Hepatocyte (in vitro differentiated cells): ENCODE measurements around the gene ATP8B4. TPM values are rescaled to one million over a fixed set of nuclear protein-coding genes. Genes with fewer than 3 reads are reported as not detected.

ENCODE experiments used
- DNase-seq: peaks from one replicate; pipeline ENCODE4 v3.0.0-alpha.2; 2016; ENCODE audit warnings: low spot score
- H2AFZ ChIP-seq: fragments of 200-600 bp; sonication (generic); 2 replicates; pipeline ENCODE4 v1.6.0; 2016; ENCODE audit warnings: antibody characterized with exemption, mild to moderate bottlenecking
- H3K27ac ChIP-seq: fragments of 200-600 bp; sonication (generic); 2 replicates; pipeline ENCODE4 v1.5.1; 2016; ENCODE audit warnings: mild to moderate bottlenecking
- H3K27me3 ChIP-seq: fragments of 200-600 bp; sonication (generic); 2 replicates; pipeline ENCODE4 v1.6.1; 2016
- H3K36me3 ChIP-seq: fragments of 200-600 bp; sonication (generic); replicated peaks from 2 replicates; pipeline ENCODE4 v1.5.1; 2016; ENCODE audit warnings: low read depth; ENCODE audit not compliant: insufficient read depth
- H3K4me1 ChIP-seq: fragments of 200-600 bp; sonication (generic); 2 replicates; pipeline ENCODE4 v1.5.1; 2016; ENCODE audit warnings: mild to moderate bottlenecking, moderate library complexity; ENCODE audit not compliant: insufficient read depth
- H3K4me2 ChIP-seq: fragments of 200-600 bp; sonication (generic); 2 replicates; pipeline ENCODE4 v1.6.0; 2016
- H3K4me3 ChIP-seq: fragments of 200-600 bp; sonication (generic); 2 replicates; pipeline ENCODE4 v1.5.1; 2016; ENCODE audit warnings: mild to moderate bottlenecking
- H3K79me2 ChIP-seq: fragments of 200-600 bp; sonication (generic); 2 replicates; pipeline ENCODE4 v1.6.0; 2017; ENCODE audit warnings: mild to moderate bottlenecking
- H3K9me2 ChIP-seq: fragments of 200-600 bp; sonication (generic); replicated peaks from 2 replicates; pipeline ENCODE4 v1.6.0; 2017; ENCODE audit warnings: mild to moderate bottlenecking; ENCODE audit not compliant: insufficient read depth
- H3K9me3 ChIP-seq: fragments of 200-600 bp; sonication (generic); 2 replicates; pipeline ENCODE4 v1.5.1; 2016; ENCODE audit warnings: low read depth, mild to moderate bottlenecking
- H4K20me1 ChIP-seq: fragments of 200-600 bp; sonication (generic); 2 replicates; pipeline ENCODE4 v1.6.0; 2016; ENCODE audit warnings: mild to moderate bottlenecking; ENCODE audit not compliant: insufficient read depth, poor library complexity, severe bottlenecking
- EZH2 ChIP-seq: fragments of 200-600 bp; sonication (generic); IDR thresholded peaks from 2 replicates; pipeline ENCODE4 v1.6.1; 2016; ENCODE audit warnings: antibody characterized with exemption, mild to moderate bottlenecking, borderline replicate concordance
- EZH2phosphoT487 ChIP-seq: fragments of 200-600 bp; sonication (generic); IDR thresholded peaks from one replicate; pipeline ENCODE4 v1.6.1; 2018; ENCODE audit warnings: antibody characterized with exemption, mild to moderate bottlenecking, low read depth, moderate library complexity; ENCODE audit not compliant: unreplicated experiment, severe bottlenecking
- WGBS: methylation state at CpG from one replicate; pipeline ENCODE4 v1.1.6; 2016; ENCODE audit warnings: low lambda C conversion rate; ENCODE audit errors: missing lambda C conversion rate; 5-methylcytosine and 5-hydroxymethylcytosine counted together
- polyA plus RNA-seq: library from polyadenylated mRNA; unstranded; fragments of >200 nt; fragmentation: Nextera tagmentation; extraction: Ambion mirVana; gene quantifications from 2 replicates; pipeline ENCODE4 v1.2.1, GENCODE V29; 2016
- total RNA-seq: library from RNA; depleted of rRNA; stranded (reverse); fragments of >200 nt; gene quantifications from 2 replicates; pipeline ENCODE4 v1.2.3, GENCODE V29; 2014
- TF ChIP-seq, protein P1 (sequence below): fragments of 200-600 bp; sonication (generic); IDR thresholded peaks from 2 replicates; pipeline ENCODE4 v1.5.1; 2016; ENCODE audit warnings: antibody characterized with exemption, mild to moderate bottlenecking; ENCODE audit not compliant: poor library complexity

The ATP8B4 gene
- total and polyA plus RNA-seq, 2 experiments from 2014 or later: 1.3 to 9.5 TPM

DNA sequence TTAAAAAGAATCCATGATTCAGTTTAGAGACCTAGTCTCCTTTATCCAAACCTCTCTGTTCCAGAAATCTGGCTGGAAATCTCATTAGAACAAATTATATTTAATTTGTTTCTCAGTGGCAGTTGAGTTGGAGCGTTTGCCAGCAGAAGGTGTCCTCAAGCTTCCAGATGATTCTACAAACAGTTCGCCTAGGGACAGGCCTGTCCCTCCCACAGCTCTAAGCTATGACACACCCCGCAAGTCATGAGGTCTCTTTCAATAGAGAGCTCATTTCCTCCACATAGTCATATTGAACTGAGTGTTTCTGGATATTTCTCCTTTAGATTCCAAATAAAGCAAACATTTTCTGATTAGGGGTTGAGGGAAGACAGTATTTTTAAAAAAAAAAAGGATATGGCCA is 230.3 kb downstream of the ATP8B4 start:
- Histone ChIP-seq H3K27me3 (no peaks in the 10 kb centered on the region), H4K20me1 (no peaks in the 10 kb centered on the region), H3K4me2 (no peak overlapping the region), H3K36me3 (no peaks in the 10 kb centered on the region), H3K4me1 (peaks cover 8% of the 10 kb centered on the region), H3K9me2 (no peaks in the 10 kb centered on the region), H3K27ac (no peak overlapping the region), H3K9me3 (no peaks in the 10 kb centered on the region), H3K79me2 (no peaks in the 10 kb centered on the region), H3K4me3 (no peak overlapping the region), H2AFZ (no peak overlapping the region)
- WGBS: 78% methylated on average over 3 of the region's 3 CpGs
- TF ChIP-seq EZH2: no peak
- TF ChIP-seq, protein P1, sequence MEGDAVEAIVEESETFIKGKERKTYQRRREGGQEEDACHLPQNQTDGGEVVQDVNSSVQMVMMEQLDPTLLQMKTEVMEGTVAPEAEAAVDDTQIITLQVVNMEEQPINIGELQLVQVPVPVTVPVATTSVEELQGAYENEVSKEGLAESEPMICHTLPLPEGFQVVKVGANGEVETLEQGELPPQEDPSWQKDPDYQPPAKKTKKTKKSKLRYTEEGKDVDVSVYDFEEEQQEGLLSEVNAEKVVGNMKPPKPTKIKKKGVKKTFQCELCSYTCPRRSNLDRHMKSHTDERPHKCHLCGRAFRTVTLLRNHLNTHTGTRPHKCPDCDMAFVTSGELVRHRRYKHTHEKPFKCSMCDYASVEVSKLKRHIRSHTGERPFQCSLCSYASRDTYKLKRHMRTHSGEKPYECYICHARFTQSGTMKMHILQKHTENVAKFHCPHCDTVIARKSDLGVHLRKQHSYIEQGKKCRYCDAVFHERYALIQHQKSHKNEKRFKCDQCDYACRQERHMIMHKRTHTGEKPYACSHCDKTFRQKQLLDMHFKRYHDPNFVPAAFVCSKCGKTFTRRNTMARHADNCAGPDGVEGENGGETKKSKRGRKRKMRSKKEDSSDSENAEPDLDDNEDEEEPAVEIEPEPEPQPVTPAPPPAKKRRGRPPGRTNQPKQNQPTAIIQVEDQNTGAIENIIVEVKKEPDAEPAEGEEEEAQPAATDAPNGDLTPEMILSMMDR: no peak
- TF ChIP-seq EZH2phosphoT487: no peak
- no peak for DNase-seq

DNA sequence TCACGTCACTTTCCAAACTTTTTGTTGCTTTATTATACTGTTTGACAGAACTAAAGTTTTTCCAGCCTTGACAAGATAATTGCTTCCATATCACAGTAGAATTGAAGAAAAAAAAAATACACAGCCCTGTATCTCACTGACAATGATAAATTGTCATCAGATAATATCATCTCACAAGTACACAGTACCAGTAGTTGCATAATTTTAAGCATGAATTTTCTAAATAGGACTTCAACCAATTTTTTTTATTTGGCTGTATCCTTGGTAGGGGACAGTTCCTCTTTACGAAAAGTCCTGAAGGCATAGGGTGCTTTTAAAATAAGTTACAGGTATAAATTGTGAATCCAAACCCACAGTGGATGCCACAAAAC is 230.7 kb downstream of the ATP8B4 start:
- Histone ChIP-seq H3K27ac (peak overlapping the region; percentile 16), H3K4me3 (no peak overlapping the region), H3K27me3 (no peaks in the 10 kb centered on the region), H3K9me3 (no peaks in the 10 kb centered on the region), H3K9me2 (no peaks in the 10 kb centered on the region), H4K20me1 (no peaks in the 10 kb centered on the region), H2AFZ (no peak overlapping the region), H3K79me2 (no peaks in the 10 kb centered on the region), H3K4me1 (peaks cover 8% of the 10 kb centered on the region), H3K36me3 (no peaks in the 10 kb centered on the region), H3K4me2 (no peak overlapping the region)
- no peak for DNase-seq
- TF ChIP-seq EZH2 (no peak), EZH2phosphoT487 (no peak)
- TF ChIP-seq, protein P1: no peak
- 69% methylated on average over 2 of the region's 2 CpGs for WGBS

DNA sequence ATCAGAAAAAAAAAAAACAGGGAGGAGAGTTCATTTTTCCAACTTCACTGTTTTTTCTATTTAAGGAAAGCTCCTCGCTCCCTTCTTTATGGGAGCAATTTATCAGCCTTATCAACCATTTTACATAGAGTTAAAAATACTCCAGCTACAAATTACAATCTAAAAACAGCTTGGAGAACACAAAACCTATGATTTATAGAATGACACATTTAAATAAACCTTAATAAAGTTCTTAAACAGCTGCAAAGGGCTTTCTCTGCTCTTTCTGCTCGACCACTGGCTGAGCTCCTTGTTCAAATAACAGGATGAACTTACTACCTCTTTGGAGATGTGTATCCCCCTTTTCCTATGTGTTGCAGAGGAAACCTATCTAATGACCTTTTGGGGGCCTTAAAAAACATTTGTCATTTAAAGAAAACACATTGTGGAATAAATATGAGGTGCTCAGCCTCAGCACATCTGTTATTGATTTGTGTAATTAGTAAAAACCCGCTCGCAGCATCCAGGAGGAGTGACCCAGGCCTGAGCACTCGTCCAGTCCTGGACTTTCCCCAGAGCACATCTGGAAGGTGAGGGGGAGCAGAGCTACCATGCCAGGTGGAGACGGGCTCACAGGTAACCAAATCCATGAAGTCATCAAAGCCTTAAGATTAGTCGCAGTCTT is 231.2 kb downstream of the ATP8B4 start:
- no peaks in the 10 kb centered on the region for H4K20me1 ChIP-seq
- no peak overlapping the region for H3K4me2 ChIP-seq
- 62% methylated on average over 7 of the region's 7 CpGs for WGBS
- H3K9me2 ChIP-seq: no peaks in the 10 kb centered on the region
- no peak for TF ChIP-seq EZH2phosphoT487
- TF ChIP-seq, protein P1: no peak
- TF ChIP-seq EZH2: no peak
- peaks cover 8% of the 10 kb centered on the region for H3K4me1 ChIP-seq
- peak overlapping the region; percentile 16 for H3K27ac ChIP-seq
- H3K79me2 ChIP-seq: no peaks in the 10 kb centered on the region
- no peaks in the 10 kb centered on the region for H3K27me3 ChIP-seq
- H2AFZ ChIP-seq: no peak overlapping the region
- H3K9me3 ChIP-seq: no peaks in the 10 kb centered on the region
- no peaks in the 10 kb centered on the region for H3K36me3 ChIP-seq
- H3K4me3 ChIP-seq: no peak overlapping the region
- DNase-seq: no peak
